ENCODE results near the gene ADAMTS17. TPM values are rescaled to one million over a fixed set of nuclear protein-coding genes. Genes with fewer than 3 reads are reported as not detected.
"Not testable (repeated sequence)": the region's sequence is repeated elsewhere in the genome, so short reads cannot be mapped to it uniquely, and the experiment has no call there.

Gene ADAMTS17
- total RNA-seq, 1 experiment from 2014 or later = 4.2 TPM

- Histone ChIP-seq H3K79me2 (ENCODE audit: insufficient read depth, low read length) (no peaks in the 10 kb centered on the region), H3K36me3 (ENCODE audit: control insufficient read depth in 1 of 2, insufficient read depth in 2 of 2, low read length in 2 of 2) (no peaks in the 10 kb centered on the region), H3K27me3 (ENCODE audit: insufficient read depth, low read length) (no peaks in the 10 kb centered on the region), H3K9ac (ENCODE audit: low read length) (no peak overlapping the region), H3K4me2 (ENCODE audit: low read length) (no peak overlapping the region), H4K20me1 (ENCODE audit: insufficient read depth) (no peaks in the 10 kb centered on the region), H3K4me1 (ENCODE audit: control insufficient read depth in 1 of 2, insufficient read depth in 2 of 2, low read length in 2 of 2) (no peaks in the 10 kb centered on the region), H3K27ac (ENCODE audit: low read depth, low read length) (no peak overlapping the region), H3K9me3 (ENCODE audit: control insufficient read depth in 1 of 2, insufficient read depth in 1 of 2, low read depth in 1 of 2, low read length in 2 of 2) (no peaks in the 10 kb centered on the region), H3K4me3 (replicated peaks in 1 of 2; ENCODE audit: low read depth in 1 of 2, low read length in 2 of 2) (no peak overlapping the region), H2AFZ (ENCODE audit: low read depth, low read length, poor library complexity, severe bottlenecking) (no peak overlapping the region), H3K9me2 (ENCODE audit: insufficient read depth) (no peaks in the 10 kb centered on the region)
- DNase-seq (ENCODE audit: low read depth, low spot score) = no peak
- TF ChIP-seq POLR2AphosphoS5 (IDR thresholded peaks at IDR 0.05; ENCODE audit: low read depth, low read length) (no peak), SP1 (IDR thresholded peaks at IDR 0.05; ENCODE audit: low read depth) (no peak), EZH2phosphoT487 (IDR thresholded peaks at IDR 0.05; ENCODE audit: borderline replicate concordance) (no peak), JUND (IDR thresholded peaks at IDR 0.05) (no peak), ELF1 (IDR thresholded peaks at IDR 0.05; ENCODE audit: borderline replicate concordance, low read depth) (no peak), ZBTB33 (IDR thresholded peaks at IDR 0.05; ENCODE audit: extremely low read depth, insufficient replicate concordance, low read length) (no peak), TCF7L2 (IDR thresholded peaks at IDR 0.05; ENCODE audit: borderline replicate concordance, extremely low read depth, insufficient read depth, insufficient read length) (no peak), CEBPB (IDR thresholded peaks at IDR 0.05; ENCODE audit: low read depth) (no peak)
- RAD21 ChIA-PET (ENCODE audit: low non-redundant PET in 1 of 2, low total read pairs in 2 of 2, uncharacterized antibody in 2 of 2, unreplicated experiment in 2 of 2) = no interaction called here
- intact Hi-C loops (cut with micrococcal nuclease) = no loop called here
- no TSS peak for BruUV-seq (replicated peaks)
- CTCF ChIA-PET = no interaction called here
- no peak for ATAC-seq
- POLR2A ChIA-PET = no interaction called here
These were observed 249.7 kb downstream of the ADAMTS17 start for GRCh38 chr15:100092034-100092433.

- no peak overlapping the region for H3K4me2 ChIP-seq (ENCODE audit: low read length)
- CTCF ChIA-PET = no interaction called here
- intact Hi-C loops (cut with micrococcal nuclease) = no loop called here
These were observed 251.4 kb downstream of the ADAMTS17 start for GRCh38 chr15:100090411-100090810.

GRCh38 chr15:100084042-100084821 lies 257.5 kb downstream of the ADAMTS17 start:
- H3K27me3 ChIP-seq (ENCODE audit: insufficient read depth, low read length); POLR2A ChIA-PET; H3K4me3 ChIP-seq (replicated peaks in 1 of 2; ENCODE audit: low read depth in 1 of 2, low read length in 2 of 2); ATAC-seq; H3K9me2 ChIP-seq (ENCODE audit: insufficient read depth); H3K79me2 ChIP-seq (ENCODE audit: insufficient read depth, low read length); H2AFZ ChIP-seq (ENCODE audit: low read depth, low read length, poor library complexity, severe bottlenecking); H3K4me1 ChIP-seq (ENCODE audit: control insufficient read depth in 1 of 2, insufficient read depth in 2 of 2, low read length in 2 of 2); H3K27ac ChIP-seq (ENCODE audit: low read depth, low read length); BruUV-seq (replicated peaks); CTCF ChIA-PET; DNase-seq (ENCODE audit: low read depth, low spot score); intact Hi-C loops (cut with micrococcal nuclease); H4K20me1 ChIP-seq (ENCODE audit: insufficient read depth); H3K9me3 ChIP-seq (ENCODE audit: control insufficient read depth in 1 of 2, insufficient read depth in 1 of 2, low read depth in 1 of 2, low read length in 2 of 2); H3K9ac ChIP-seq (ENCODE audit: low read length); RAD21 ChIA-PET (ENCODE audit: low non-redundant PET in 1 of 2, low total read pairs in 2 of 2, uncharacterized antibody in 2 of 2, unreplicated experiment in 2 of 2); H3K36me3 ChIP-seq (ENCODE audit: control insufficient read depth in 1 of 2, insufficient read depth in 2 of 2, low read length in 2 of 2); H3K4me2 ChIP-seq (ENCODE audit: low read length): not testable (repeated sequence)

More at GRCh38 chr15:100090411-100090810, 251.4 kb downstream of the ADAMTS17 start:
- TF ChIP-seq TCF7L2 (IDR thresholded peaks at IDR 0.05; ENCODE audit: borderline replicate concordance, extremely low read depth, insufficient read depth, insufficient read length) = no peak
- TF ChIP-seq YY1 (IDR thresholded peaks at IDR 0.05; ENCODE audit: extremely low read depth, insufficient replicate concordance, low read depth, low read length) = no peak
- TF ChIP-seq SIN3A (IDR thresholded peaks at IDR 0.05; ENCODE audit: low read depth) = no peak
- TF ChIP-seq MAX (IDR thresholded peaks at IDR 0.05) = no peak
- Histone ChIP-seq H3K27ac (ENCODE audit: low read depth, low read length) (no peak overlapping the region), H3K9me2 (ENCODE audit: insufficient read depth) (no peaks in the 10 kb centered on the region), H3K27me3 (ENCODE audit: insufficient read depth, low read length) (no peaks in the 10 kb centered on the region), H4K20me1 (ENCODE audit: insufficient read depth) (no peaks in the 10 kb centered on the region), H3K36me3 (ENCODE audit: control insufficient read depth in 1 of 2, insufficient read depth in 2 of 2, low read length in 2 of 2) (no peaks in the 10 kb centered on the region), H3K4me1 (ENCODE audit: control insufficient read depth in 1 of 2, insufficient read depth in 2 of 2, low read length in 2 of 2) (no peaks in the 10 kb centered on the region), H2AFZ (ENCODE audit: low read depth, low read length, poor library complexity, severe bottlenecking) (no peak overlapping the region), H3K79me2 (ENCODE audit: insufficient read depth, low read length) (no peaks in the 10 kb centered on the region), H3K4me3 (replicated peaks in 1 of 2; ENCODE audit: low read depth in 1 of 2, low read length in 2 of 2) (no peak overlapping the region), H3K9me3 (ENCODE audit: control insufficient read depth in 1 of 2, insufficient read depth in 1 of 2, low read depth in 1 of 2, low read length in 2 of 2) (no peaks in the 10 kb centered on the region), H3K9ac (ENCODE audit: low read length) (no peak overlapping the region)
- ChIA-PET POLR2A (no interaction called here), RAD21 (ENCODE audit: low non-redundant PET in 1 of 2, low total read pairs in 2 of 2, uncharacterized antibody in 2 of 2, unreplicated experiment in 2 of 2) (no interaction called here)
- DNase-seq (ENCODE audit: low read depth, low spot score) (no peak), ATAC-seq (no peak)
- BruUV-seq (replicated peaks) = no TSS peak

All from HCT116 (cell line).